NCI-H524 (cell line): ENCODE measurements around the gene VAV2.
A peak's percentile ranks its signal among the peaks of the same experiment; 100 is the strongest.

ENCODE experiments used
- DNase-seq, 2 experiments: peaks; one replicate each; lab custom pipeline; 2025; lab: John Stamatoyannopoulos, UW

Gene VAV2

GRCh38 chr9:133836001-133836758 lies 155.9 kb downstream of the VAV2 start:
- DNase-seq = no peak

GRCh38 chr9:133835262-133835901 lies 156.7 kb downstream of the VAV2 start:
- peak; percentile 97 to 98 for DNase-seq

- DNase-seq = no peak
Measured at GRCh38 chr9:133834080-133834976, 157.8 kb downstream of the VAV2 start.

- no peak for DNase-seq
Measured at GRCh38 chr9:133833388-133834025, 158.6 kb downstream of the VAV2 start.

GRCh38 chr9:133832877-133833276 lies 159.2 kb downstream of the VAV2 start:
- DNase-seq = no peak

GRCh38 chr9:133830711-133831110 lies 161.4 kb downstream of the VAV2 start:
- no peak for DNase-seq

GRCh38 chr9:133830310-133830709 lies 161.8 kb downstream of the VAV2 start:
- no peak for DNase-seq

GRCh38 chr9:133828338-133828997 lies 163.7 kb downstream of the VAV2 start:
- peak; percentile 71 to 79 for DNase-seq

GRCh38 chr9:133826289-133827085 lies 165.6 kb downstream of the VAV2 start:
- DNase-seq = no peak

- no peak for DNase-seq
Measured at GRCh38 chr9:133825555-133826218, 166.4 kb downstream of the VAV2 start.

- DNase-seq = no peak
Measured at GRCh38 chr9:133824802-133825186, 167.3 kb downstream of the VAV2 start.

GRCh38 chr9:133824106-133824801 lies 167.9 kb downstream of the VAV2 start:
- DNase-seq = no peak

GRCh38 chr9:133823189-133824105 lies 168.7 kb downstream of the VAV2 start:
- peak in 1 of 2 experiments; percentile 20 for DNase-seq

GRCh38 chr9:133822430-133823065 lies 169.6 kb downstream of the VAV2 start:
- no peak for DNase-seq

GRCh38 chr9:133821601-133822429 lies 170.3 kb downstream of the VAV2 start:
- DNase-seq = peak; percentile 79 to 87

- no peak for DNase-seq
Measured at GRCh38 chr9:133819923-133820322, 172.2 kb downstream of the VAV2 start.

GRCh38 chr9:133818444-133818843 lies 173.7 kb downstream of the VAV2 start:
- DNase-seq = no peak
